Inferior parietal cortex (tissue), 1 donor: ENCODE results near the gene DNMBP.

ENCODE experiments used
- DNase-seq: peaks from one replicate; pipeline ENCODE4 v3.0.0-alpha.2; 2016; ENCODE audit errors: extremely low spot score

The DNMBP gene

DNA sequence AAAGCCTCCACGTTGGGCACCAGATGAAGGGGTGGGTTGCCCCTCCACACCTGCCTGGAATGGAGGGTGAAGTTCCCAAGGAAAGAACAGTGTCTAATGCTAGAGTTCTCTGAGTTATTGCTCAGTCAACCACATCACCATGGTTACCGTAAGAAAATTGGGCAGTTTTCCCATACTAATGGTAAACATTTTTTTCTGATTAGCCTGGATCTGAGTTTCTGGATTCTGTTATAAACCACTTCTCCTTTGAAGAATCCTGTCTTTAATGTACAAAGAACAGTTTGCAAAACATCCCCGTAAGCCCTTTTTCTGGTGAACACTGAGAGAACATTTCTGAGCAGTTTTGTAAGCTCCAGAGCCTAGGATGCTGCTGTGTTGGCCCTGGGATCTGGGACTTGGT, 181.8 kb downstream of the DNMBP start:
- DNase-seq = no peak
